ENCODE measurements around the gene SNX32.

SNX32 gene

GRCh38 chr11:65860278-65861164 lies 26.8 kb downstream of the SNX32 start, which contains the start of gene MUS81 (continued):
- TF ChIP-seq GFI1B (tag by site-specific recombination; IDR thresholded peaks at IDR 0.05) (no peak), ZSCAN30 (tag by site-specific recombination; IDR thresholded peaks at IDR 0.05) (peak; percentile 68), ZNF776 (tag by site-specific recombination; IDR thresholded peaks at IDR 0.05; ENCODE audit: borderline replicate concordance) (no peak), ZNF488 (tag by site-specific recombination; IDR thresholded peaks at IDR 0.05) (no peak), ZNF654 (tag by site-specific recombination; IDR thresholded peaks at IDR 0.05; ENCODE audit: low read depth) (no peak), ZNF211 (tag by site-specific recombination; IDR thresholded peaks at IDR 0.05; ENCODE audit: low read depth) (no peak), ZNF660 (tag by site-specific recombination; IDR thresholded peaks at IDR 0.05) (peak; percentile 90), WT1 (tag by site-specific recombination; IDR thresholded peaks at IDR 0.05) (no peak), ZNF423 (tag by site-specific recombination; IDR thresholded peaks at IDR 0.05) (0 out of 2 replicates have a peak, but pooled peaks have one; percentile 6), ZNF2 (tag by site-specific recombination; IDR thresholded peaks at IDR 0.05) (peak; percentile 31; the same call in 1 of the 2 replicates), ZNF280C (tag by site-specific recombination; IDR thresholded peaks at IDR 0.05) (no peak), ZNF18 (tag by site-specific recombination; IDR thresholded peaks at IDR 0.05) (no peak), ZNF560 (tag by site-specific recombination; IDR thresholded peaks at IDR 0.05; ENCODE audit: borderline replicate concordance) (no peak), MEIS1 (CRISPR knock-in tag; IDR thresholded peaks at IDR 0.05; ENCODE audit: borderline replicate concordance) (no peak), ZNF623 (tag by site-specific recombination; IDR thresholded peaks at IDR 0.05) (0 out of 2 replicates have a peak, but pooled peaks have one; percentile 20), MZF1 (tag by site-specific recombination; IDR thresholded peaks at IDR 0.05; ENCODE audit: borderline replicate concordance) (no peak; the same call in 1 of the 2 replicates), ZNF600 (tag by site-specific recombination; IDR thresholded peaks at IDR 0.05) (0 out of 2 replicates have a peak, but pooled peaks have one; percentile 27), ZNF121 (tag by site-specific recombination; IDR thresholded peaks at IDR 0.05) (no peak), ATF2 (tag by site-specific recombination; IDR thresholded peaks at IDR 0.05; ENCODE audit: low read depth) (no peak), ZNF48 (tag by site-specific recombination; IDR thresholded peaks at IDR 0.05) (no peak), SP3 (tag by site-specific recombination; IDR thresholded peaks at IDR 0.05) (peak; percentile 76), ZNF548 (tag by site-specific recombination; IDR thresholded peaks at IDR 0.05) (no peak), SP2 (tag by site-specific recombination; IDR thresholded peaks at IDR 0.05) (peak; percentile 83), ZNF558 (tag by site-specific recombination; IDR thresholded peaks at IDR 0.05) (peak; percentile 58; the same call in 1 of the 2 replicates), ZNF561 (tag by site-specific recombination; IDR thresholded peaks at IDR 0.05; ENCODE audit: borderline replicate concordance) (peak; percentile 97), ZEB2 (tag by site-specific recombination; IDR thresholded peaks at IDR 0.05) (peak; percentile 81), ZNF513 (tag by site-specific recombination; IDR thresholded peaks at IDR 0.05) (0 out of 2 replicates have a peak, but pooled peaks have one; percentile 22), ZFP41 (tag by site-specific recombination; IDR thresholded peaks at IDR 0.05; ENCODE audit: borderline replicate concordance) (no peak), GLIS2 (tag by site-specific recombination; IDR thresholded peaks at IDR 0.05) (peak; percentile 74), ZBTB17 (tag by site-specific recombination; IDR thresholded peaks at IDR 0.05) (peak; percentile 82), ZNF362 (tag by site-specific recombination; IDR thresholded peaks at IDR 0.05) (no peak)

Data from HEK293 (cell line).